ENCODE data around the gene RAP2A. TPM values are rescaled to one million over a fixed set of nuclear protein-coding genes. Genes with fewer than 3 reads are reported as not detected.

The RAP2A gene
- total RNA-seq, 1 experiment from 2014 or later = 32.1 TPM

- Mint-ChIP-seq H3K27me3 (ENCODE audit: low read depth) (peaks cover 2% of the 10 kb centered on the region; the same call in 1 of the 2 replicates), H3K4me3 (no peak overlapping the region), H3K36me3 (ENCODE audit: insufficient read depth in 1 of 3, low read depth in 3 of 3) (no peaks in the 10 kb centered on the region), H3K9me3 (no peaks in the 10 kb centered on the region), H3K27ac (no peak overlapping the region), H3K4me1 (peaks cover 1 to 2% of the 10 kb centered on the region in 2 experiments)
- no peaks in the 10 kb centered on the region for H3K27me3 ChIP-seq (ENCODE audit: insufficient read depth, low read length)
- 0 out of 2 replicates have a peak, but pooled peaks cover 1% of the 10 kb centered on the region for H3K79me2 ChIP-seq (ENCODE audit: insufficient read depth, low read length)
- no CpG with 5 or more reads among the region's 8 CpGs for WGBS (ENCODE audit: extremely low coverage, insufficient read length, low lambda C conversion rate)
- H3K18ac ChIP-seq (ENCODE audit: insufficient read length, low read depth, low read length) = no peak overlapping the region
- H3K9ac ChIP-seq (ENCODE audit: extremely low read depth, insufficient read length, low read length) = no peak overlapping the region
- H3K4me1 ChIP-seq (ENCODE audit: insufficient read depth, low read length) = no peaks in the 10 kb centered on the region
- no peak overlapping the region for H2AK5ac ChIP-seq (ENCODE audit: insufficient read length, low read length)
- H2BK12ac ChIP-seq (ENCODE audit: insufficient read length, low read depth, low read length) = no peak overlapping the region
- no peak overlapping the region for H3K23ac ChIP-seq (ENCODE audit: insufficient read length, low read depth, low read length)
- H3K27ac ChIP-seq (ENCODE audit: insufficient read length, low read depth, low read length) = no peak overlapping the region
- H3K23me2 ChIP-seq (ENCODE audit: insufficient read length, low read depth, low read length, poor library complexity, severe bottlenecking) = no peaks in the 10 kb centered on the region
- TF ChIP-seq CTCF (conservative IDR thresholded peaks at IDR 0.05) = no peak
- H3K9me3 ChIP-seq (ENCODE audit: control insufficient read depth, low read depth, low read length) = no peaks in the 10 kb centered on the region
- no peak overlapping the region for H4K8ac ChIP-seq (replicated peaks; ENCODE audit: insufficient read length, low read depth, low read length)
- no peak overlapping the region for H2AFZ ChIP-seq (ENCODE audit: low read length)
- no peak overlapping the region for H2BK20ac ChIP-seq (ENCODE audit: low read depth, low read length, poor library complexity, severe bottlenecking)
- no peak overlapping the region for H3K56ac ChIP-seq (ENCODE audit: insufficient read length, low read depth, low read length)
- H3K14ac ChIP-seq (ENCODE audit: insufficient read depth, low read length) = no peak overlapping the region
- no peak overlapping the region for H3K4ac ChIP-seq (ENCODE audit: low read depth, low read length)
- no peaks in the 10 kb centered on the region for H3K79me1 ChIP-seq (ENCODE audit: insufficient read depth, low read depth, low read length, poor library complexity, severe bottlenecking)
- H4K91ac ChIP-seq (ENCODE audit: insufficient read length, low read depth, low read length) = no peak overlapping the region
- H2BK120ac ChIP-seq (ENCODE audit: low read depth, low read length, poor library complexity, severe bottlenecking) = no peak overlapping the region
- no peak overlapping the region for H2BK5ac ChIP-seq (ENCODE audit: insufficient read length, low read length)
- H2BK15ac ChIP-seq (ENCODE audit: low read depth, low read length) = no peak overlapping the region
- H3K4me2 ChIP-seq (ENCODE audit: insufficient read depth, insufficient read length, low read length) = no peak overlapping the region
- no peak overlapping the region for H4K5ac ChIP-seq (ENCODE audit: insufficient read length, low read depth, low read length)
- H4K20me1 ChIP-seq (ENCODE audit: control insufficient read depth, insufficient read depth, insufficient read length) = no peaks in the 10 kb centered on the region
- DNase-seq = no peak
- H3T11ph ChIP-seq (ENCODE audit: low read length) = no peak overlapping the region
Observed at GRCh38 chr13:97423300-97424045, 10.5 kb upstream of the RAP2A start.
